ENCODE data around the gene GAB1.

- no peak for TF ChIP-seq CTCF (IDR thresholded peaks at IDR 0.05)
- no peak for TF ChIP-seq POLR2A (IDR thresholded peaks at IDR 0.05)
Measured at GRCh38 chr4:143302536-143302935, 34.1 kb upstream of the GAB1 start.

Data from vagina (tissue), 2 donors.